H1 (cell line): ENCODE data around the gene TCEA2. TPM values are rescaled to one million over a fixed set of nuclear protein-coding genes. Genes with fewer than 3 reads are reported as not detected.

Experiments
- CTCF ChIA-PET: fragments of 300-600 bp; sonication (Branson Sonifier 250); formaldehyde crosslinking; loops from one replicate; lab custom pipeline; 2021; ENCODE audit not compliant: partially characterized antibody; lab: Charles Lee
- POLR2A ChIA-PET: fragments of 300-600 bp; sonication (Branson Sonifier 250); formaldehyde crosslinking; loops from one replicate; lab custom pipeline; 2021; ENCODE audit warnings: inconsistent platforms; ENCODE audit not compliant: partially characterized antibody; lab: Charles Lee
- DNase-seq, 2 experiments: peaks; one replicate each; pipeline versions ENCODE4 v3.0.0 to v3.0.0-alpha.2; 2010 to 2022; ENCODE audit warnings: low spot score in 2 of 2, low read depth in 1 of 2, mixed read lengths in 1 of 2
- FAIRE-seq: peaks from 2 replicates; lab custom pipeline; 2011; peaks lifted over from hg19 to GRCh38; lab: Jason Lieb, UNC
- H2AFZ ChIP-seq: 2 replicates; pipeline ENCODE4 v1.8.1; 2012; ENCODE audit warnings: low read length, inconsistent platforms
- H2AK5ac ChIP-seq: 2 replicates; pipeline ENCODE4 v1.6.1; 2013; ENCODE audit warnings: low read depth, low read length
- H2BK120ac ChIP-seq: replicated peaks from 2 replicates; pipeline ENCODE3; 2013; ENCODE audit warnings: low read depth, low read length, inconsistent platforms
- H2BK12ac ChIP-seq: 2 replicates; pipeline ENCODE4 v1.6.1; 2013; ENCODE audit warnings: low read depth, low read length
- H2BK15ac ChIP-seq: 2 replicates; pipeline ENCODE4 v1.6.1; 2013; ENCODE audit warnings: low read length
- H2BK20ac ChIP-seq: 2 replicates; pipeline ENCODE4 v1.6.1; 2013; ENCODE audit warnings: low read length
- H2BK5ac ChIP-seq: 2 replicates; pipeline ENCODE4 v1.6.1; 2013; ENCODE audit warnings: low read depth, low read length
- H3K14ac ChIP-seq: 2 replicates; pipeline ENCODE4 v1.6.1; 2013; ENCODE audit warnings: inconsistent platforms; ENCODE audit not compliant: insufficient read length
- H3K18ac ChIP-seq: 2 replicates; pipeline ENCODE4 v1.6.1; 2013; ENCODE audit warnings: low read length; ENCODE audit errors: extremely low read depth
- H3K23ac ChIP-seq: 2 replicates; pipeline ENCODE4 v1.6.1; 2013; ENCODE audit warnings: inconsistent platforms; ENCODE audit not compliant: insufficient read length
- H3K23me2 ChIP-seq: 2 replicates; pipeline ENCODE4 v1.6.1; 2013; ENCODE audit warnings: low read depth, low read length
- H3K27ac ChIP-seq: 2 replicates; pipeline ENCODE4 v1.6.1; 2011; ENCODE audit warnings: low read depth, low read length, inconsistent platforms
- H3K27me3 ChIP-seq, 4 experiments: replicated peaks in 1 of 4; 1 replicate in 1 of 4; 2 replicates in 3 of 4; pipeline versions ENCODE4 v1.6.1 to v1.8.1; 2011 to 2013; ENCODE audit warnings: low read length in 3 of 4, mild to moderate bottlenecking in 3 of 4, inconsistent platforms in 2 of 4, mixed read lengths in 2 of 4, moderate library complexity in 1 of 4; ENCODE audit not compliant: control insufficient read depth in 3 of 4, insufficient read depth in 3 of 4; ENCODE audit errors: extremely low read depth in 1 of 4
- H3K36me3 ChIP-seq, 4 experiments: 2 replicates each; pipeline versions ENCODE4 v1.6.1 to v1.8.1; 2011 to 2013; ENCODE audit warnings: mild to moderate bottlenecking in 4 of 4, low read length in 3 of 4, moderate library complexity in 2 of 4, control low read depth in 1 of 4, inconsistent platforms in 1 of 4; ENCODE audit not compliant: insufficient read depth in 4 of 4, control insufficient read depth in 2 of 4
- H3K4ac ChIP-seq: replicated peaks from 2 replicates; pipeline ENCODE3; 2013; ENCODE audit warnings: low read length, low read depth, mixed read lengths, inconsistent platforms; ENCODE audit not compliant: insufficient read length
- H3K4me1 ChIP-seq, 4 experiments: replicated peaks in 1 of 4; 1 replicate in 1 of 4; 2 replicates in 3 of 4; pipeline versions ENCODE4 v1.6.1 to v1.8.1; 2011 to 2013; ENCODE audit warnings: low read length in 3 of 4, inconsistent platforms in 2 of 4, mixed read lengths in 1 of 4; ENCODE audit not compliant: insufficient read depth in 4 of 4, control insufficient read depth in 3 of 4
- H3K4me2 ChIP-seq, 2 experiments: 2 replicates each; pipeline versions ENCODE4 v1.6.1 to v1.8.1; 2011 to 2013; ENCODE audit warnings: low read depth in 2 of 2, low read length in 2 of 2, control low read depth in 1 of 2, inconsistent platforms in 1 of 2, mild to moderate bottlenecking in 1 of 2; ENCODE audit not compliant: insufficient read depth in 1 of 2
- H3K4me3 ChIP-seq, 4 experiments: fragments of 200-600, 300-600 bp in 1 of 4; sonication (generic), shearing (Covaris generic), sonication (Bioruptor Twin) in 1 of 4; 2 replicates each; pipeline versions ENCODE4 v1.5.1 to v1.8.1; 2011 to 2016; ENCODE audit warnings: low read length in 4 of 4, low read depth in 3 of 4, control low read depth in 2 of 4, inconsistent platforms in 2 of 4, mild to moderate bottlenecking in 2 of 4, mixed read lengths in 1 of 4, moderate library complexity in 1 of 4; ENCODE audit not compliant: insufficient read depth in 2 of 4; ENCODE audit errors: extremely low read depth in 1 of 4
- H3K56ac ChIP-seq: replicated peaks from 2 replicates; pipeline ENCODE3; 2013; ENCODE audit warnings: low read depth, mild to moderate bottlenecking, mixed read lengths, low read length, inconsistent platforms; ENCODE audit not compliant: insufficient read length
- H3K79me1 ChIP-seq: 2 replicates; pipeline ENCODE4 v1.6.1; 2013; ENCODE audit warnings: low read depth, low read length, control low read depth
- H3K79me2 ChIP-seq, 2 experiments: 2 replicates each; pipeline versions ENCODE4 v1.6.1 to v1.8.1; 2012 to 2013; ENCODE audit warnings: low read length in 2 of 2, mild to moderate bottlenecking in 2 of 2, inconsistent platforms in 1 of 2; ENCODE audit not compliant: insufficient read depth in 2 of 2, control insufficient read depth in 1 of 2
- H3K9ac ChIP-seq, 4 experiments: replicated peaks in 1 of 4; 1 replicate in 1 of 4; 2 replicates in 3 of 4; pipeline versions ENCODE4 v1.6.1 to v1.8.1; 2011 to 2013; ENCODE audit warnings: low read depth in 3 of 4, low read length in 3 of 4, control low read depth in 2 of 4, mild to moderate bottlenecking in 2 of 4, moderate library complexity in 2 of 4, inconsistent platforms in 1 of 4; ENCODE audit errors: extremely low read depth in 1 of 4
- H3K9me3 ChIP-seq, 2 experiments: 2 replicates each; pipeline versions ENCODE4 v1.6.1 to v1.8.1; 2012 to 2013; ENCODE audit warnings: mild to moderate bottlenecking in 2 of 2, moderate library complexity in 2 of 2, control low read depth in 1 of 2, inconsistent platforms in 1 of 2, low read depth in 1 of 2, low read length in 1 of 2, mixed read lengths in 1 of 2; ENCODE audit not compliant: insufficient read depth in 2 of 2
- H4K20me1 ChIP-seq, 2 experiments: replicated peaks in 1 of 2; 2 replicates each; pipeline versions ENCODE3 to v1.8.1; 2011 to 2013; ENCODE audit warnings: inconsistent platforms in 2 of 2, low read length in 2 of 2, mild to moderate bottlenecking in 1 of 2; ENCODE audit not compliant: insufficient read depth in 2 of 2, control insufficient read depth in 1 of 2
- H4K5ac ChIP-seq: 2 replicates; pipeline ENCODE4 v1.6.1; 2013; ENCODE audit warnings: low read length, low read depth, mixed read lengths, inconsistent platforms; ENCODE audit not compliant: insufficient read length
- H4K8ac ChIP-seq: 2 replicates; pipeline ENCODE4 v1.8.0; 2013; ENCODE audit warnings: mild to moderate bottlenecking, moderate library complexity, low read length, inconsistent platforms; ENCODE audit not compliant: insufficient read depth; ENCODE audit errors: extremely low read depth
- H4K91ac ChIP-seq: replicated peaks from 2 replicates; pipeline ENCODE3; 2013; ENCODE audit warnings: low read length, mixed read lengths, inconsistent platforms; ENCODE audit not compliant: insufficient read length
- CBX5 ChIP-seq: fragments of 300-800, 300-1000 bp; sonication (generic); IDR thresholded peaks from 2 replicates; pipeline ENCODE4 v1.7.1; 2016; ENCODE audit warnings: antibody characterized with exemption, low read length, low read depth
- KDM1A ChIP-seq: fragments of 200-600, 300-600 bp; sonication (generic); IDR thresholded peaks from 2 replicates; pipeline ENCODE4 v1.7.1; 2016; ENCODE audit warnings: mild to moderate bottlenecking, low read length, borderline replicate concordance
- KDM4A ChIP-seq: IDR thresholded peaks from one replicate; pipeline ENCODE4 v1.7.1; 2012; ENCODE audit warnings: low read depth, mild to moderate bottlenecking, moderate library complexity, low read length, inconsistent platforms; ENCODE audit not compliant: severe bottlenecking
- MAX ChIP-seq: IDR thresholded peaks from 2 replicates; pipeline ENCODE4 v1.6.1; 2012; ENCODE audit warnings: inconsistent platforms
- NRF1 ChIP-seq: IDR thresholded peaks from 2 replicates; pipeline ENCODE4 v1.6.1; 2011; ENCODE audit warnings: mild to moderate bottlenecking, low read depth, low read length, improper control_type of control experiment
- RAD21 ChIP-seq, 2 experiments: IDR thresholded peaks in 1 of 2; conservative IDR thresholded peaks in 1 of 2; 2 replicates each; pipeline ENCODE4 v1.6.1; 2011; ENCODE audit warnings: low read depth in 2 of 2, low read length in 2 of 2, improper control_type of control experiment in 1 of 2, inconsistent platforms in 1 of 2, mild to moderate bottlenecking in 1 of 2, moderate library complexity in 1 of 2
- RNF2 ChIP-seq: fragments of 200-900, 300-1000 bp; sonication (generic); IDR thresholded peaks from 2 replicates; pipeline ENCODE4 v1.7.1; 2016; ENCODE audit warnings: borderline replicate concordance, low read depth, mild to moderate bottlenecking, antibody characterized with exemption, low read length; ENCODE audit not compliant: poor library complexity, severe bottlenecking; ENCODE audit errors: missing control alignments
- RXRA ChIP-seq: IDR thresholded peaks from 2 replicates; pipeline ENCODE4 v1.6.1; 2011; ENCODE audit warnings: low read depth, mild to moderate bottlenecking, low read length, moderate library complexity; ENCODE audit not compliant: insufficient read depth
- SAP30 ChIP-seq: fragments of 300-600 bp; sonication (generic); IDR thresholded peaks from 2 replicates; pipeline ENCODE4 v1.7.1; 2012; ENCODE audit warnings: low read length, moderate library complexity, mild to moderate bottlenecking, inconsistent platforms; ENCODE audit not compliant: insufficient read depth, insufficient replicate concordance
- SIRT6 ChIP-seq: IDR thresholded peaks from one replicate; pipeline ENCODE4 v1.7.1; 2012; ENCODE audit warnings: low read length, inconsistent platforms
- SUZ12 ChIP-seq: fragments of 200-600 bp; sonication (generic); IDR thresholded peaks from 2 replicates; pipeline ENCODE4 v1.6.1; 2012; ENCODE audit warnings: mild to moderate bottlenecking, inconsistent platforms, low read length, moderate library complexity, mixed read lengths
- WGBS, 2 experiments: shearing (Covaris generic) in 1 of 2; methylation state at CpG; one replicate each; pipeline versions ENCODE4 v1.1.6 to v1.1.7; 2013 to 2015; ENCODE audit warnings: low lambda C conversion rate in 2 of 2, mixed read lengths in 2 of 2, inconsistent platforms in 1 of 2, low coverage in 1 of 2, missing lambda C conversion rate in 1 of 2; ENCODE audit not compliant: insufficient replicate concordance in 2 of 2, insufficient coverage in 1 of 2, insufficient read length in 1 of 2; ENCODE audit errors: extremely low coverage in 1 of 2, missing lambda C conversion rate in 1 of 2; 5-methylcytosine and 5-hydroxymethylcytosine counted together
- polyA plus RNA-seq, 7 experiments: library from polyadenylated mRNA; depleted of rRNA in 3 of 7; stranded (reverse) in 5 of 7; unstranded in 2 of 7; fragments of >200 nt in 5 of 7; fragments of 200-250 nt in 2 of 7; gene quantifications; 1 replicate in 5 of 7; 2 replicates in 1 of 7; 4 replicates in 1 of 7; pipeline versions ENCODE4 v1.2.1 to v1.2.3, GENCODE V29; 2011 to 2013; ENCODE audit warnings: missing spikeins in 2 of 7, mixed read lengths in 2 of 7
- total RNA-seq: library from RNA; stranded (reverse); fragmentation: NEBNext Ultra II Directional; extraction: Animal tissue kit (Norgen Biotek cat#: 25700); gene quantifications from 2 replicates; pipeline ENCODE4 v1.2.1, GENCODE V29; 2021

Gene TCEA2
- total and polyA plus RNA-seq, 2 of the 8 experiments (the other 6 are each of a cell fraction or from before 2014, with no cell fraction given) = 41.4 to 42.3 TPM

DNA sequence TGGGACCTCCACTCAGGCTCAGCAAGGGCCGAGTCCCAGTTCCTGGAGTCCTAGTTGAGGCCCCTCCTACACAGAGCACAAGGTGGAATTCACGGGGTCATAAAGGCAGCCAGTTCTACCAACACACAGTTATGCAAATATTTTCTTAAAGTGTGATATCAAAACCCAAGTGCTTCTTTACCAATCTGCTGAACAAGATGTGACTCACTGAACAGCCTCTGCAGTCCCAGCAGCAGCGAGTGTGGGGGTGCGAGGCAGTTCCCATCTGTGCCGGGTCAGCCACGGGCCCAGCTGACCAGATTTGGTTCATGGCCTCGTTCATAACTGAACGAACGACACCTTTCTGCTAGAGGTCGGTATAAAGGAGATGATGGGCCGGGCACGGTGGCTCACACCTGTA is 4.5 kb upstream of the TCEA2 start:
- Histone ChIP-seq H2BK120ac (no peak overlapping the region), H3K4me3 (no peak overlapping the region), H3K56ac (no peak overlapping the region), H3K36me3 (no peaks in the 10 kb centered on the region), H4K91ac (no peak overlapping the region), H3K9me3 (no peaks in the 10 kb centered on the region), H3K23me2 (no peaks in the 10 kb centered on the region; the same call in 1 of the 2 replicates), H4K8ac (no peak overlapping the region; the same call in 1 of the 2 replicates), H2BK20ac (no peak overlapping the region), H2AFZ (no peak overlapping the region), H2BK12ac (no peak overlapping the region), H2BK15ac (no peak overlapping the region), H3K4me1 (peaks cover 0 to 22% (median 14%) of the 10 kb centered on the region in 4 experiments; a peak in 6 of 7 replicates), H3K27ac (no peak overlapping the region), H3K14ac (no peak overlapping the region), H3K23ac (no peak overlapping the region), H3K27me3 (peaks cover 0 to 2% (median 0%) of the 10 kb centered on the region in 4 experiments; a peak in 2 of 7 replicates), H2AK5ac (no peak overlapping the region), H3K79me1 (no peaks in the 10 kb centered on the region), H3K79me2 (no peaks in the 10 kb centered on the region), H4K20me1 (no peaks in the 10 kb centered on the region), H3K9ac (no peak overlapping the region), H4K5ac (no peak overlapping the region), H3K4ac (no peak overlapping the region), H3K4me2 (no peak overlapping the region), H3K18ac (no peak overlapping the region), H2BK5ac (no peak overlapping the region)
- 87% methylated on average over 12 of the region's 12 CpGs; no CpG with 5 or more reads in 1 of the 2 experiments for WGBS, 2 experiments
- DNase-seq (no peak), FAIRE-seq (no peak)
- POLR2A ChIA-PET = no interaction called here
- CTCF ChIA-PET = interaction anchor here (1.0 to 15.0 kb wide), 9 partner anchors 8 to 521 kb away, joined by 3 to 139 read pairs (median 6); partner anchors contain the start of genes C20orf204, LKAAEAR1, OPRL1 and PRPF6
- TF ChIP-seq KDM1A (no peak), RNF2 (no peak), RAD21 (IDR thresholded peaks at IDR 0.05 in 1 of 2, conservative IDR thresholded peaks at IDR 0.05 in 1 of 2; ENCODE audit: low read depth in 2 of 2, low read length in 2 of 2) (no peak), SIRT6 (no peak), RXRA (no peak), NRF1 (no peak), CBX5 (no peak), KDM4A (no peak), MAX (no peak), SUZ12 (no peak), SAP30 (no peak)
